Lower leg skin (tissue), 3 donors: ENCODE measurements around the gene NAV1.

Source experiments
- POLR2A ChIP-seq, 2 donors: fragments of 450-650 bp; IDR thresholded peaks; one replicate each; pipeline ENCODE4 v1.6.1; 2016 to 2017; ENCODE audit warnings: antibody characterized with exemption in 2 of 2, mild to moderate bottlenecking in 1 of 2, moderate library complexity in 1 of 2
- TF ChIP-seq, protein P1 (sequence below), 3 donors: fragments of 450-650 bp; IDR thresholded peaks; one replicate each; pipeline ENCODE4 v1.5.1; 2016; ENCODE audit warnings: antibody characterized with exemption in 3 of 3, mild to moderate bottlenecking in 3 of 3, moderate library complexity in 2 of 3

DNA sequence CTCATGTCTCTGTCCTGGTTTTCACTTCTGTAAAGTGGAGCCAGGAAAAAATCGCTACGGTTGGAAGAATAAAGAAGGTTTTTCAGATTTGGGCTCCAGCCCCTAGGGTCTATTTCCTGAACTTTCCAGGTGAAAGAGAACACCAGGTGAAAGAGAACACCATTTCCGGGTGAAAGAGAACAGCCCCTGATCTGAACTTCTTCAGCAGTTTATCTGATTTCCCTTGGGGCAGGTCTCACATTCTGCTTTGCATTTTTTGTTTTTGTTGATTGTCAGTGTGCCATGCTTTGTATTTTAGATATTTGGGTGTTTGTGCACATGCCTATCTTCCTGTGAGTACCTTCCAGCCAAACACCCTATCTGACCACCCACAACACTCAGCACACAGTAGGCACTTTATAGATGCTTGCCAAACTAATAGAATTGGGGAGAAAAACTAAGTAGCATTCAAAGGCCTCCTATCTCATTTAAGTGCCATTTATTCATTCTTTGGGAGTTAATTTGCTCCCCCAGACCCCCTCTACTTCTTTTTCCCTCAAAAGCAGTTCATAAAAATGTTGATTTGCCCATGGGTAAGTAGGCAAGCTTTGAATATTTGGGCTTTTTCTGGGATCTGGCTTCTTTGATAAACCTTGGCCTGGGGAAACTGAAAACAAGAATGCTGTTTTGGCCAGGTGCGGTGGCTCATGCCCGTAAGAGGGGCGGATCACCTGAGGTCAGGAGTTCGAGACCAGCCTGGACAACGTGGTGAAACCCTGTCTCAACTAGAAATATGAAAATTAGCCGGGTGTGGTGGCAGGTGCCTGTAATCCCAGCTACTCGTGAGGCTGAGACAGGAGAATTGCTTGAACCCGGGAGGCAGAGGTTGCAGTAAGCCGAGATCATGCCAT, 2.2 kb downstream of the NAV1 start:
- TF ChIP-seq, protein P1, sequence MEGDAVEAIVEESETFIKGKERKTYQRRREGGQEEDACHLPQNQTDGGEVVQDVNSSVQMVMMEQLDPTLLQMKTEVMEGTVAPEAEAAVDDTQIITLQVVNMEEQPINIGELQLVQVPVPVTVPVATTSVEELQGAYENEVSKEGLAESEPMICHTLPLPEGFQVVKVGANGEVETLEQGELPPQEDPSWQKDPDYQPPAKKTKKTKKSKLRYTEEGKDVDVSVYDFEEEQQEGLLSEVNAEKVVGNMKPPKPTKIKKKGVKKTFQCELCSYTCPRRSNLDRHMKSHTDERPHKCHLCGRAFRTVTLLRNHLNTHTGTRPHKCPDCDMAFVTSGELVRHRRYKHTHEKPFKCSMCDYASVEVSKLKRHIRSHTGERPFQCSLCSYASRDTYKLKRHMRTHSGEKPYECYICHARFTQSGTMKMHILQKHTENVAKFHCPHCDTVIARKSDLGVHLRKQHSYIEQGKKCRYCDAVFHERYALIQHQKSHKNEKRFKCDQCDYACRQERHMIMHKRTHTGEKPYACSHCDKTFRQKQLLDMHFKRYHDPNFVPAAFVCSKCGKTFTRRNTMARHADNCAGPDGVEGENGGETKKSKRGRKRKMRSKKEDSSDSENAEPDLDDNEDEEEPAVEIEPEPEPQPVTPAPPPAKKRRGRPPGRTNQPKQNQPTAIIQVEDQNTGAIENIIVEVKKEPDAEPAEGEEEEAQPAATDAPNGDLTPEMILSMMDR (IDR thresholded peaks at IDR 0.05): no peak
- TF ChIP-seq POLR2A (IDR thresholded peaks at IDR 0.05): no peak
